K562 (cell line): ENCODE results near the gene ZFR2. TPM values are rescaled to one million over a fixed set of nuclear protein-coding genes. Genes with fewer than 3 reads are reported as not detected.

Experiments
- ADNP ChIP-seq: fragments of 200-800 bp; sonication (Bioruptor generic); IDR thresholded peaks from 2 replicates; pipeline ENCODE4 v1.6.1; 2016; ENCODE audit warnings: missing genetic modification characterization, missing compliant biosample characterization
- C11orf30 ChIP-seq: fragments of 450-650 bp; IDR thresholded peaks from 2 replicates; pipeline ENCODE4 v1.6.1; 2016; ENCODE audit warnings: low read depth, mild to moderate bottlenecking
- CBFA2T3 ChIP-seq: fragments of 450-650 bp; IDR thresholded peaks from 2 replicates; pipeline ENCODE4 v1.6.1; 2017
- CEBPZ ChIP-seq: fragments of 150-350 bp; IDR thresholded peaks from 2 replicates; pipeline ENCODE4 v1.6.1; 2014; ENCODE audit warnings: low read depth, mild to moderate bottlenecking, low read length, borderline replicate concordance
- DNMT1 ChIP-seq: fragments of 450-650 bp; IDR thresholded peaks from 2 replicates; pipeline ENCODE4 v1.6.1; 2016; ENCODE audit warnings: antibody characterized with exemption, mild to moderate bottlenecking
- ESRRB ChIP-seq: fragments of 250-450 bp; sonication (Bioruptor Pico); IDR thresholded peaks from 2 replicates; pipeline ENCODE4 v1.5.0; 2020; ENCODE audit warnings: mild to moderate bottlenecking, moderate library complexity, borderline replicate concordance
- ILF3 ChIP-seq: fragments of 450-650 bp; IDR thresholded peaks from 2 replicates; pipeline ENCODE4 v1.6.1; 2018; ENCODE audit warnings: antibody characterized with exemption, mild to moderate bottlenecking, moderate library complexity, borderline replicate concordance
- NR2F6 ChIP-seq: fragments of 450-650 bp; formaldehyde crosslinking; IDR thresholded peaks from 2 replicates; pipeline ENCODE4 v1.4.0; 2020; ENCODE audit warnings: mild to moderate bottlenecking
- PCBP1 ChIP-seq: fragments of 200-400 bp; formaldehyde crosslinking; IDR thresholded peaks from 2 replicates; pipeline ENCODE4 v1.6.1; 2018; ENCODE audit warnings: mild to moderate bottlenecking, low read depth, low read length; ENCODE audit not compliant: poor library complexity, severe bottlenecking
- PHB2 ChIP-seq: fragments of 450-650 bp; IDR thresholded peaks from 2 replicates; pipeline ENCODE4 v1.6.1; 2017; ENCODE audit warnings: low read depth
- PKNOX1 ChIP-seq: fragments of 450-650 bp; IDR thresholded peaks from 2 replicates; pipeline ENCODE4 v1.6.1; 2016
- PRMT5 ChIP-seq: sonication (generic); formaldehyde crosslinking; IDR thresholded peaks from 2 replicates; pipeline ENCODE4 v1.5.0; 2020; ENCODE audit warnings: missing genetic modification reagents
- RBM25 ChIP-seq: fragments of 200-400 bp; formaldehyde crosslinking; IDR thresholded peaks from 2 replicates; pipeline ENCODE4 v1.6.1; 2018; ENCODE audit warnings: low read length, low read depth, moderate library complexity; ENCODE audit not compliant: severe bottlenecking
- SIRT6 ChIP-seq: IDR thresholded peaks from one replicate; pipeline ENCODE4 v1.6.1; 2012; ENCODE audit warnings: low read depth, mild to moderate bottlenecking, control low read depth, inconsistent platforms, low read length, moderate library complexity
- SMAD2 ChIP-seq: fragments of 150-350 bp; IDR thresholded peaks from 2 replicates; pipeline ENCODE4 v1.6.1; 2014; ENCODE audit warnings: low read depth, mild to moderate bottlenecking, low read length
- SPI1 ChIP-seq: IDR thresholded peaks from 2 replicates; pipeline ENCODE4 v1.6.1; 2011; ENCODE audit warnings: low read depth, low read length, control low read depth, borderline replicate concordance
- SREBF2 ChIP-seq: sonication (generic); formaldehyde crosslinking; IDR thresholded peaks from 2 replicates; pipeline ENCODE4 v1.4.0; 2020; ENCODE audit warnings: mild to moderate bottlenecking, missing genetic modification reagents
- ZBTB34 ChIP-seq: fragments of 250-450 bp; sonication (Bioruptor Pico); IDR thresholded peaks from 2 replicates; pipeline ENCODE4 v1.8.0; 2021; ENCODE audit warnings: mild to moderate bottlenecking, moderate library complexity
- ZFP36 ChIP-seq: fragments of 150-350 bp; IDR thresholded peaks from 2 replicates; pipeline ENCODE4 v1.6.1; 2018; ENCODE audit warnings: low read length, low read depth; ENCODE audit not compliant: partially characterized antibody
- ZNF224 ChIP-seq: sonication (generic); formaldehyde crosslinking; IDR thresholded peaks from 2 replicates; pipeline ENCODE4 v1.8.0; 2022; ENCODE audit warnings: mild to moderate bottlenecking, missing genetic modification reagents
- ZNF384 ChIP-seq: IDR thresholded peaks from 2 replicates; pipeline ENCODE4 v1.6.1; 2012; ENCODE audit warnings: low read depth, low read length, improper control_type of control experiment
- ZNF41 ChIP-seq: fragments of 250-450 bp; sonication (Bioruptor Pico); conservative IDR thresholded peaks from 2 replicates; pipeline ENCODE4 v1.4.0; 2020; ENCODE audit warnings: mild to moderate bottlenecking
- ZNF584 ChIP-seq: fragments of 200-800 bp; sonication (Bioruptor generic); IDR thresholded peaks from 2 replicates; pipeline ENCODE4 v1.6.1; 2016; ENCODE audit warnings: low read depth, mild to moderate bottlenecking, missing genetic modification characterization, missing compliant biosample characterization
- ZNF586 ChIP-seq: fragments of 450-650 bp; formaldehyde crosslinking; conservative IDR thresholded peaks from 2 replicates; pipeline ENCODE4 v1.4.0; 2020; ENCODE audit warnings: mild to moderate bottlenecking, moderate library complexity
- polyA plus RNA-seq, 8 experiments: library from polyadenylated mRNA; depleted of rRNA in 4 of 8; stranded (reverse) in 5 of 8; unstranded in 3 of 8; fragments of >200 nt; fragmentation: Nextera tagmentation in 2 of 8; fragmentation: Illumina TruSeq in 1 of 8; extraction: Ambion mirVana in 2 of 8; extraction: Trizol in 1 of 8; gene quantifications; 2 replicates each; pipeline versions ENCODE4 v1.2.1 to v1.2.3, GENCODE V29; 2011 to 2014; ENCODE audit warnings: inconsistent platforms in 1 of 8, missing spikeins in 1 of 8
- total RNA-seq, 7 experiments: library from RNA; depleted of rRNA in 6 of 7; stranded (reverse); fragments of >200 nt in 6 of 7; fragmentation: Illumina TruSeq in 2 of 7; extraction: Trizol in 2 of 7; gene quantifications; 2 replicates each; pipeline versions ENCODE4 v1.2.1 to v1.2.3, GENCODE V29; 2011 to 2021; ENCODE audit warnings: low replicate concordance in 1 of 7

ZFR2 gene
- total and polyA plus RNA-seq, 9 of the 15 experiments (the other 6 are each of a cell fraction or from before 2014, with no cell fraction given) = 0.03 to 0.59 (median 0.07) TPM; not detected in 6

- TF ChIP-seq PKNOX1 = no peak
- no peak for TF ChIP-seq SREBF2 (CRISPR knock-in tag)
- TF ChIP-seq SMAD2 = no peak
- no peak for TF ChIP-seq NR2F6
- no peak for TF ChIP-seq ILF3
- TF ChIP-seq SIRT6 = no peak
- TF ChIP-seq C11orf30 = no peak
- TF ChIP-seq PCBP1 = peak; percentile 78
- TF ChIP-seq ZNF224 (CRISPR knock-in tag) = no peak
- TF ChIP-seq PRMT5 = no peak
- TF ChIP-seq SPI1 = peak; percentile 36; the same call in 1 of the 2 replicates
- no peak for TF ChIP-seq ZNF584 (CRISPR knock-in tag)
- TF ChIP-seq DNMT1 = no peak
- peak; percentile 74 for TF ChIP-seq ZFP36
- TF ChIP-seq CEBPZ = no peak
- TF ChIP-seq ZNF586 (CRISPR knock-in tag) = no peak
- TF ChIP-seq CBFA2T3 = no peak
- TF ChIP-seq ESRRB (CRISPR knock-in tag) = no peak
- no peak for TF ChIP-seq ZNF41 (CRISPR knock-in tag)
- peak; percentile 84 for TF ChIP-seq ADNP
- TF ChIP-seq PHB2 = no peak
- TF ChIP-seq ZNF384 = no peak
- peak; percentile 93 for TF ChIP-seq RBM25
- no peak for TF ChIP-seq ZBTB34 (CRISPR knock-in tag)
Measured at GRCh38 chr19:3785938-3786824, 82.7 kb downstream of the ZFR2 start, which contains the start of gene MATK (continued).
